Subcutaneous adipose tissue (tissue), 4 donors: ENCODE data around the gene RAPSN. TPM values are rescaled to one million over a fixed set of nuclear protein-coding genes. Genes with fewer than 3 reads are reported as not detected.

ENCODE experiments used
- total RNA-seq, 4 donors: library from RNA; depleted of rRNA; stranded (reverse); fragments of >200 nt; gene quantifications; one replicate each; pipeline ENCODE4 v1.1.0, GENCODE V29; 2016
- TF ChIP-seq, protein P1 (sequence below): fragments of 450-650 bp; IDR thresholded peaks from one replicate; pipeline ENCODE4 v1.5.1; 2016; ENCODE audit warnings: low read depth, mild to moderate bottlenecking, control low read depth, antibody characterized with exemption, moderate library complexity

Gene RAPSN
- total RNA-seq, 4 donors from 2014 or later, result not detected

- TF ChIP-seq, protein P1, sequence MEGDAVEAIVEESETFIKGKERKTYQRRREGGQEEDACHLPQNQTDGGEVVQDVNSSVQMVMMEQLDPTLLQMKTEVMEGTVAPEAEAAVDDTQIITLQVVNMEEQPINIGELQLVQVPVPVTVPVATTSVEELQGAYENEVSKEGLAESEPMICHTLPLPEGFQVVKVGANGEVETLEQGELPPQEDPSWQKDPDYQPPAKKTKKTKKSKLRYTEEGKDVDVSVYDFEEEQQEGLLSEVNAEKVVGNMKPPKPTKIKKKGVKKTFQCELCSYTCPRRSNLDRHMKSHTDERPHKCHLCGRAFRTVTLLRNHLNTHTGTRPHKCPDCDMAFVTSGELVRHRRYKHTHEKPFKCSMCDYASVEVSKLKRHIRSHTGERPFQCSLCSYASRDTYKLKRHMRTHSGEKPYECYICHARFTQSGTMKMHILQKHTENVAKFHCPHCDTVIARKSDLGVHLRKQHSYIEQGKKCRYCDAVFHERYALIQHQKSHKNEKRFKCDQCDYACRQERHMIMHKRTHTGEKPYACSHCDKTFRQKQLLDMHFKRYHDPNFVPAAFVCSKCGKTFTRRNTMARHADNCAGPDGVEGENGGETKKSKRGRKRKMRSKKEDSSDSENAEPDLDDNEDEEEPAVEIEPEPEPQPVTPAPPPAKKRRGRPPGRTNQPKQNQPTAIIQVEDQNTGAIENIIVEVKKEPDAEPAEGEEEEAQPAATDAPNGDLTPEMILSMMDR, result no peak
These were observed 605 bp upstream of the RAPSN start for GRCh38 chr11:47449541-47449940.

- TF ChIP-seq, protein P1, result no peak
These were observed 1.0 kb downstream of the RAPSN start for GRCh38 chr11:47447906-47448305.

DNA sequence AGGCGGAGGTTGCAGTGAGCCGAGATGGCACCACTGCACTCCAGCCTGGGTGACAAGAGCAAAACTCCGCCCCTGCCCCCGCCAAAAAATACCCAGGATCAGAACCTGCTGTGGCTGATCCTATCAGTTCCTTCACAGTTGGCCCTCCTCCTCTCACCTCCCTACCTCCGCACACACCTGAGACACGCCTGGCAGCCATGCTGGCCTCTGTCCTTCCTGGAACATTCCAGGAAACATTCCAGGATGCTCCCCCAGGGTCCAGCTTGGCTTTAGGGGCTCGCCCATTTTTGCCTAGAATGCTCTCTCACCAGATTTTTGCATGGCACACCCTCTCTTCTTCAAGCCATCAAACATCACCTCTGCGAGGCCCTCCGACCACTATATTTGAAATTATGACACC lies 2.1 kb downstream of the RAPSN start:
- TF ChIP-seq, protein P1, result no peak

DNA sequence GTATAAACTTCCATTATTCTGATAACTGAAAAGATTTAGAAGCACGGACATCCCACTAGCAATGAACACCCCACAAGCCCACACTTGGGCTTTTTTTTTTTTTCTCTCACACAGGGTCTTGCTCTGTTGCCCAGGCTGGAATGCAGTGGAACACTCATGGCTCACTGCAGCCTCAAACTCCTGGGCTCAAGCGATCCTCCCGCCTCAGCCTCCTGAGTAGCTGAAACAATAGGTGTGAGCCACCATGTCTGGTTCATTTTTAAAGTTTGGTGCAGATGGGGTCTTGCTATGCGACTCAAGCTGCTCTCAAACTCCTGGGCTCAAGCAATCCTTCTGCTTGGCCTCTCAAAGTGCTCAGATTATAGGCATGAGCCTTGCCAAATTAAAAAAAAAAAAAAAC lies 3.1 kb downstream of the RAPSN start:
- TF ChIP-seq, protein P1, result no peak

GRCh38 chr11:47443817-47444216 lies 5.1 kb downstream of the RAPSN start:
- TF ChIP-seq, protein P1, result no peak

- TF ChIP-seq, protein P1, result no peak
These were observed 5.8 kb downstream of the RAPSN start for GRCh38 chr11:47443028-47443700.

- TF ChIP-seq, protein P1, result no peak
These were observed 6.4 kb downstream of the RAPSN start for GRCh38 chr11:47442514-47442913.
